Fibroblast of skin of right biceps (primary cell): Measurements from ENCODE around the gene GSDMA.
A peak's percentile ranks its signal among the peaks of the same experiment; 100 is the strongest.

Experiments used
- DNase-seq: peaks from one replicate; pipeline ENCODE4 v3.0.0-alpha.2; 2013

The GSDMA gene, protein sequence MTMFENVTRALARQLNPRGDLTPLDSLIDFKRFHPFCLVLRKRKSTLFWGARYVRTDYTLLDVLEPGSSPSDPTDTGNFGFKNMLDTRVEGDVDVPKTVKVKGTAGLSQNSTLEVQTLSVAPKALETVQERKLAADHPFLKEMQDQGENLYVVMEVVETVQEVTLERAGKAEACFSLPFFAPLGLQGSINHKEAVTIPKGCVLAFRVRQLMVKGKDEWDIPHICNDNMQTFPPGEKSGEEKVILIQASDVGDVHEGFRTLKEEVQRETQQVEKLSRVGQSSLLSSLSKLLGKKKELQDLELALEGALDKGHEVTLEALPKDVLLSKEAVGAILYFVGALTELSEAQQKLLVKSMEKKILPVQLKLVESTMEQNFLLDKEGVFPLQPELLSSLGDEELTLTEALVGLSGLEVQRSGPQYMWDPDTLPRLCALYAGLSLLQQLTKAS

DNA sequence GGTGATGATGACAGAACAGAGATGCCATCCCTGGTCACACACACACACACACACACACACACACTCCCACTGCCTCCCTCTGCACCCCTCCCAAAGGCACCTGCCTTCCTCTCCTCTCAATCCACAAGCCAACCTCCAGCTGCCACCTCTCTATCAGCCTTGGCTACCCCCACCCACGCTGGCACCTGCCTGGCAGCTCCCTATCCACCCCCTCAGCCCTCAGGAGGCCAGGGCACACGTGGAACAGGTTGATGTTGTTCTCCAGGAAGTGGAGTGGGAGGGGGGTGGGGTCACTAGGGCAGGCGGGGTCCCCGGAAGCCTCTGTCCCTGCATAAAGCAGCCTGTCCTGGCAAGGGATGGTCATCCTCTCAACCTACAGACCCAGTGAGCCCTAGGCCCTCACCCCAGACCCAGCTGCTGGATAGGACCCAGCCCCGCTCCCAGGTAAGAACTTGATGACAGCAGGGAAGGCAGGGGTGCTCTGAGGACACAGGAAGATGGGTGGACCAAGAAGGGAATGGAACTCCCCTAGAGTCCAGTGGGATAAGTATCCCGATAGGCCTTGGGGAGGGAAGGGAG is at the start of gene GSDMA:
TSS of gene GSDMA (plus strand) at position 363 of the 579 bp plus-strand sequence. CDS start 2,684 bp downstream, outside the sequence.
- DNase-seq: no peak

DNA sequence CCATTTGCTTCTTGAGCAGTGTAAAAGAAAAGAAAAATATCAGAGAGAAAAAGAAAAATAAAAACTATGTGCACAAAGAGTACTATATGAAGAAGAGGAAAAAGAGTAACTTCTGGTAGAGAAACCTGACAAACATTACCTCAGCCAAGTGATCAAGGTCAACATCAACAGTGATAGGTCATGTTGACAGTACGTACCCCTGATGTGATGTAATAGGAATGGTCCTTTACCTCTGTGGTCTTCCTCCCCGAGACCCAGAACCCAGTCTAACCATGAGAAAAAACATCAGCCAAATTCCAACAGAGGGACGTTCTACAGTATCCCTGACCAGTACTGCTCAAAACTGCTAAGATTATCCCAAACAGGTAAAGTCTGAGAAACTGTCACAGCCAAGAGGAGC is 48.8 kb upstream of the GSDMA start:
- no peak for DNase-seq

DNA sequence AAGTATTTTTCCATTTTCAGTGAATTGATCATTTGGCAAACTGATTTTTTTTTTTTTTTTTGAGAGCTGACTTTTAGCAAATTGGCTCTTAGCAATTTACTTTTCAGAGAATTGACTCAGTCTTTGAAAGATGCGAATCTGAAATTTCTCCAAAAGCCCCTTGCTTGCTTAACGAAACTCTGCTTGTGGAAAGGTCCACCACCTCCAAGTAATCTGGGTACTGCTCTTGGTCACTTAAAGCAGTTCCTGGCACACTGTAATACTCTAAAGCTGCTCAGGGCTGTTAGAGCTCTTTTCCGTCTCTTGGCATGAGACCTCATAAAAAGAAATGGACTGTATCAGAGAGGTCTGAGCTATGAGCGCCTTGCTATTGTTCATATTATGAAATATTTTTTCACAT is 47.2 kb upstream of the GSDMA start:
- DNase-seq: no peak

DNA sequence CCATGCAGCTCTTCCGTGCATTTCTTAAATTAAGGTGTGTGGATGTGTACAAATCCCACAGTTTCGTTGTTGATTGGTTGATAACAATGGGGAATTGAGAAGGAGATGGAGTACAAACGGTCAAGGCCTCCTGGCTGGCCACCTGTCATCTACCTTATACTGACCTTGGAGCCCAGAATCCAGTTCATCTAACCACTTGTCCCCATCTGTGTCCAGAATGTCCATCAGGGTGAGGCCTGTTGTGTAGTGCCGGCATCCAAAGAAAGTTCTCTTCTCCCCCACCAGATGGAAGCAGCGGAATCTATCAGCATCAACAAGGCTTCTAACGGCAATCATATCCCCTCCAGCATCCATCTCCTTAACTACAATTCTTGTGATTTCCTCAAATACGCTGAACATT is 45.9 kb upstream of the GSDMA start:
- DNase-seq: peak; percentile 17

DNA sequence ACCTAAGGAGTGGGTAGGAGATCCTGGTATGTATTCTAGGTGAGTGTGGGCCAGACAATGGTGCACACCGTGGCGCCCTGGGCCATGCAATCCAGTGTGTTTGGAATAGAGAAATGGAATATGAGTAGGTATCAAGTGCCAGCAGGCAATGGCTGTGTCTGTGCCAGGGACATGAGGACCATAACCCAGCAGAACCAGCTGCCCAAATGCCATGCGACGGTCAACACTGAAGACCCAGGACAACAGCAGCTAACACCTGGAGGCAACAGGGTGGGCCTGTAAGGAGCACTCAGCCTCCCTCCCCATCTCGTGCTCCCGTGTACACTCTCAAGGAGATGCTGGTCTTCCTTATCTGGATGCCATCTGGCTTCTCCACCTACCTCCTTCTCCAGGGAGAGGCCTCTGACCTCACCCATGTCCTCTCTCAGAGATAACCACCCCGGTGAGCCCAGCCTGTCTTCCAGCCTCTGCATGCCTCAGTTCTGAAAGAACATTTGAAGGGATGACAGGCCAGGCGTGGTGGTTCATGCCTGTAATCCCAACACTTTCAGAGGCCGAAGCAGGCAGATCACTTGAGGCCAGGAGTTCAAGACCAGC is 43.6 kb upstream of the GSDMA start:
- DNase-seq: no peak

DNA sequence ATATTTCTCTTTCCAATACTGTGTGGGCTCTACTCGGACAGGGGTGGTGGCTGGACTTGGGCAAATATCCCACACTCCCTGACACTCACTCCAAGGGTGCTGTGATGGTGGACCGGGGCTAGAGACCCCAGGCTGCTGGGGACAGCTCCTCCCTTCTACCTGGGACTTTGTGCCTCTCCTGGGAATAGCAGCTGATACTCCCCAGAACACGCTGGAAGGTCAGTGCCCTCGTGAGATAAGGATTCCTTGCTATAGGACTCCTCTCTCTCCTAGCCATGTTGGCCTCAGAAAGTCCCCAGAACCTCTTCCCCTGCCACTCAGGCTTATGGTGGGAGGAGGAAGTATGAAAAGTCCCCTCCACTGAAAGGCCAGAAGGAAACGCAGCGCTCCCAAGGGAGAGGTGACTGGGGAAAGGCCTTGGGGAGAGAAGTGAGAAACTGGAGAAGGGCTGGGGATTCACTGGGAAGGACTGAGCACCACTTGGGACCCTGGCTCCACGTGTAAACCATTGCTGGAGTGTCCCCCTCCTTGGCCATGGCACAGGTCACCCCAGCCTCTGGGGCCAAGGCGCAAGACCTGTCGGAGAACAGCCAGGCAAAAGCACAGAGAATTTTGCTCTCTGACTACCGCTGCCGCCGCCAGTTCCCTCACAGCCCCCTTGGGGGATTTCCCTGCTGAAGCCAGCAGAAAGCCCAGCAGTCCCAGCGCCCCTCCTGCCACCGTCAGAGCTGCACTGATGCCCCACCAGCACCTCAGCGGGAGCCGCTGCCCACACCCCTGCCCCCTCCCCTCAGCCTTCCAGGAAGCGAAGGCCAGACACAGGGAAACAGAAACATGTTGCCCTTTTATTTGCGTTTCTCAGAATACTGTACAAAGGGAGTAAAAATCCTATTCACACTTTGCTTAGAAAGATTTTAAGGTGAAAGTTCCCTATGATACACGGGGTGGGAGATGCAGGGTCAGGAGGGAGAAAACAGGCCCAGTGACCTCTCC is 42.3 kb upstream of the GSDMA start:
- DNase-seq: no peak

DNA sequence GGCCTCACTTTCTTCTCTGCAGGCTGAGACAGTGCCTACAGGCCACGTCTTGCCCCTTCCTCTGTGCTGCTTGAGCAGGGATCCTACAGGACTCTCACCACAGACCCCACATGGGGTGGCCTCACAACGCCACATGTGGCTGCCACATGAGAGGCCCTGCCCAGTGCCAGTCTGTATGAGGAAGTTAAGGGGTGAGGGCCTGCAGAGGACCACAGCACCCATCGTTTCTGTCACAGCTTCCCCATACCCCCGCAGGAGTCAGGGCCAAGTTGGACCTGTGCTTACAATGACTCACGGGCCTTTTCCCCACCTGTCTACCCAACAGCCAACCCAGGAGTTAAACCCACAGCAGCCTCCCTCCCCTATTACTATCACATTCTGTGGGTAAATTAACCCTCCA is 41.5 kb upstream of the GSDMA start:
- no peak for DNase-seq

DNA sequence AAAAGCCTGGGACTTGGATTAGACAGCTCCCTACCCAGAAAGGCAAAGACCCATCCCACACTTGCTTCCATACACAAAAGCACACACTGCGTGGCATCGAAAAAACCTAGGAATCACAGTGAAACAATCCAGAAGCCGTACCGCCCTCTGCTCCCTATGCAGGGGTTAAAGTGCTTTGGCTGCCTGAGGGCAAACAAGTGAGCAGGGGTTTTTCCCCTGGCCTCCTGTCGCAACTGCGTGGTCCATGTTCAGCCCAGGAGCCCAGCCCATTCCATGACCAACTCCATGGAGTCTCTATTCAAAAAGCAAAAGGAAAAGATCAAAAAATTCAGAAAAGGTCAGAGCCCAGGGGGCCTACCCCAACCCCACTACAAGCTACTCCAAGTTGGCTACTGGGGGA is 40.8 kb upstream of the GSDMA start:
- DNase-seq: no peak

DNA sequence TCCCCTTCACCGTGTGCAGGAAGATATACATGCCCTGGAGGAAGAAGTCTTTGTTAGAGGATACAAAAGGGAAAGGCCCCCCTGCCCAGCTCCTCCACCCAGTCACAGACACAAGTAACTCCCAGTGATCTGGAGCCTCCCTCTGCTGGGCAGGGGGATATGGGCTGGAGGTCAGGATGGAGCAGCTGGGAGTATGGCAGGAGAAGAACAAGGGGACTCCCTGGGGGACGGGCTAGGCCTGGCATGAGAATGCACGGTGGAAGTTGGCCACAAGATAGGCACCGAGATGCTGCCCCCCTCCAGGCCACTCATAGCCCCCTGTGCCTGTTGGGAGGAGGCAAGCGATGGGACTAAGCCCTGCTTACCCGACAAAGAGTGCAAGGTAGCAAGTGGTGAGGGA is 39.6 kb upstream of the GSDMA start:
- DNase-seq: no peak

DNA sequence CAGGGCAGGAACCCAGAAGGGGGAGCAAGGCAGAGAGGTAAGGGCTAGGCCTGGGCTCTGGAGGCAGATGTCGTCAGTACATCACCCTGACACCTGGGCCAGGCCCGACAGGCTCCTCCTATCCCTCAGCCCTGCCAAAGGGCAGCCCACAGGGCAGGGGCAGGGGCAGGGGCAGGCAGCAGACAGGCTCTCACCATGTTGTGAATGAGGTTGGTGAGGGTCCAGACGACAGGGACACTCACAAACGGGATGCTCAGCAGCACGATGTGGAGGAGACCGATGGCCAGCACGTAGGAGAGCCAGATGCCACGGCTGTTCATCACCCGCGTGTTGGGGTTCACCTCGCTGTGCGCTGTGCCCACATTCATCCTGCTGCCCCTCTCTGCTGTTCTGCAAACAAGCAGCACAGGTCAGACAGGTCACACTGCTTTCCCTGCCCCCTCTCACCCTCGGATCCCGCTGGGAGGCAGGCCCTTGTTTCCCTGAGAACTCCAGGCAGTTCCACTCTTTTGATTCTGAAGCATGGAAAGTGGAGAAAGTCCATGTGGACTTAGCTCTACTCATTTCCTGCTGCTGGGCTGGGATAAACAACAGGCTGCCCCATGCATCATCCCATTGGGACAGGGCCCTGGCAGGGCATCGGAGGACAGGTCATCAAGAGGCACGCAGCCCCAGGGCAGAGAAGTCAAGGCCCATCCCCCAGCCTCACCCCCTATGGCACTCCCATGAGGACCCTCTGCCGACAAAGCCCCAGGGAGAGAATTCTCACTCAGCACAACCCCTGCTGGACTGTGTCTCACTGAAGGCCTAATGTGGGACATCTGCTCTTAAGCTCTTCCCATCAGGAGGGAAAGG is 38.7 kb upstream of the GSDMA start:
- DNase-seq: peak; percentile 11

DNA sequence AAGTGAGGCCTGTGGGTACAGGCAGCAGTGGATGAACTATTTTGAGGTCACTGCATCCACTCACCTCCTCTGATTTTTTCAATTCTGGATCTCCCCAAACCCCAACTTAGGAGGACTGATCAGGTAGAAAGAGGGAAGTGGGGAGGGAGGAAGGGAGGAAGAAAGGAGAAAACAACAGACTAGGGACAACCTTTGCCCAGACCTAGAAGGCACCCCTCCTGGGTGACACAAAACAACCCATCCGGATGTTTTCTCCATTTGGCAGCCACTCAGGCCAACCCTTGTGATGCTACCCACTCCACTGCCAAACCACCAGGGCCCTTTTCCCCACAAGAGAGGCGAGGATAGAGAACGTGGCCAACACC is 38.1 kb upstream of the GSDMA start:
- no peak for DNase-seq

DNA sequence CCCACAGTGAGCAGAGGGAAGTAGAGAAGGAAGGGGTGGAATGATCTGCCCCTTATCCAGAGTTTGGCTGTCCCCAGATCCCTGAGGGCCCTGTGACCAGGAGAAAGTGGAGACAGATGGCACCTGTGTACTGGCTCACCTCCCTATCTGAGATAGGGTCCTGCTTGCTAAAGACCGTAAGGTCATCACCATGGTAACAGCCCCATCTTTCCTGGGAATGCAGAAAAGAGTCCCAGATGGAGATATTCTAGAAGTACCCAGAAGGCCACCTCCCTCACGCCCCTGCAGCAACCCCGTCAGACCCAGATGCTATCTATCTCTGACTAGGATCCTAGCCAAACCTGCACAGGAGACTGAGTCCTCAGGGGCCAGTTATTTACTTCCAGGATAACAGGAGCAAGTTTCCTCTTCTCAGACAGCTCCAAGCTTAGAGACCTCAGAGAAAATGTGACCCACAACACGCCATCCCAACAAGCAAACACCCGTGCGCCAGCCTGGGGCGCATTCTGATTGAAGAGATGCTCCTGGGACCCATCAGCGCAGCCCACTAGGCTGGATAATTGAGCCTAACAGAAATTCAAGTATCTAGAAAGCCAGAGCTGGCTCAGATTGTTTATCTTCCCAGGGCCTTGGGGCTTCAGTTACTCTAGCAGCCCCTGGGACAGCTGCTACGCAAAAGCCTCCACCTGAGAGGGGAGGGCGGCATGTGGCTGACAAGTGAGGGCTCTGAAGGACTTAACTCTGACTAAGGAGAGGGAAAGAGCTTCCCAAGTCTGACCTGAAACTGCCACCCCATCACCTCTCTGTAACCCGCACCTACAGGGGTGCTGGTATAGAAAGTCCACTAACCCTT is 37.3 kb upstream of the GSDMA start:
- no peak for DNase-seq

DNA sequence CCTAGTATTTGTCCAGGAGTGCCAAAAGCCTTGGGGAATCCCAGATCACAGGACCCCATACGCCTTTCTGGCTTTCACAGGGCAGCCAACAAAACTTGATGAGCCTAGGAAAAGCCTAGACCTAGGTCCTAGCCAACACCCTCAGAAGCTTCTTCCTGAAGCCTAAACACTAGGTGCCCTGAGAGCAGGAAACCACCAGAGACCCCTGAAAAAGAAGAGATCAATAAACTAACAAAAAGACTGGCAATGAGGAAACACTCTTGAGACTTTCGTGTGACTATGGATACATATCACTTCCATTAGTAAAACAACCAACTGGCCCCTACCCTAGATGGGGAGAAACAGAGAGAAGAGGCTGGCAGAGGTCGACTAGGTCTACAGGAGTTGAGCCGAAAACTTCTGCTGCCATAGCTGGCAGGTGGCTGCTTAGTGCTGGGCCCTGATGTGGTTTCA is 36.6 kb upstream of the GSDMA start:
- DNase-seq: no peak

DNA sequence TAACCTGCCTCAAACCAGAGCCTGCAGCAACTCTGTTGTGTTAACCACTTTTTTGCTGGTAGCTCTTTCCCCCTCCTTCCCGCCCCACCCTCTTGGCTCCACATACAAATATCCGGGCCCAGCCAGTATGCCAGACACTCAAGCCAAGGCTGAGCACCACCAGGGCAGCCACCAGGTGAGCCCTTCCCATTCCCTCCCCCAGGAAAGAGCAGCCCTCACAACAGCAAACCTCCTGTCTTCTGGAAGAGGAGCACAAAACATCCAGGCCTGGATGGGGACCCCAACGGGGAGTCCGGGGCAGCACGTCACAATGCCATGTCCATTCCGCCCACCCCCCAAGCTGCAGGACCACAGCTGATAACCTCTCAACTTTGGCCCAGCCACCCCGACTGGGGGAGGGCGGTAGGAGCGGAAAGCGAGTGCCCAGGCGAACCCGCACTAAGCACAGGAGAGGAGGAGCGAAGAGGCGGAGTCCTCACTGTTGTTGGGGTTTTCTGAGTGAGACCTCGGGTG is 36.2 kb upstream of the GSDMA start:
- peak; percentile 11 for DNase-seq

DNA sequence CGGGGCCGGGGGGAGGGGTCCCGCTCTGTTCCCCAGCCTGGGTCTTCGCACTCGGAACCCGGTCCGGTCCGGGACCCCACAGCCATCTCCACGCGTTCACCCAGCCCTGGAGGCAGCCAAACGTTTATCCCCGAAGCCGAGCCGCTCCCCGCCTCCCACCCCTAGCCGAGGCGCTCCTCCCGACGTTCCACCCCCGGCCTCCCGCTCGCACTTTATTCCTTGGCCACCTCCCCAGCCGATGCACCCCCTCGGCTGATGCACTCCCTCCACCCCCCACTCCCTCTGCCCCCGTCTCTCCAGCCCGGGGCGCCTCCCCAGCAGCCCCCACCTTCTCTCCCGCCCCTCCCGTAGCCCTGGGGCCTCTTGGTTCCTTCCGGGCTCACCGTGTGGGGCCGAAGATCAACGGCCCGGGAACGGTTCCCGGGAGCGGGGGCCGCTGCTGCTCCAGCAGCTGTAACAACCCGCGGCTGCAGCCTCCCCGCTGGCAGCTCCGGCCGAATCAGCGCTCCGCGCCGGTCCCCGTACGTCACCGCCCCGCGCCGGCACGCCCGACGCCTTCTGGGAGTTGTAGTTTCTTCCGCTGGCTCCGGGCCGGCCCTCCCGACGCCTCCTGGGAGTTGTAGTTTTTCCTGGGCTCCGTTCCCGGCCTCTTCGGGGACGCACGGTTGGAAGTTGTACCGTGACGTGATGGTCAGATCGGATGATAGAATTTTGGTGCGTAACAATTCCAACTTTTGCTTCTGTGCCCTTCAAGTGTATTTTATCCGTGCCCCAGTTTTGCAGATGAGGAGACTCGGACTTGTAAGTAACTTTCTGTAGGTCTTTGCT is 35.5 kb upstream of the GSDMA start, which contains the start of the genes LRRC3C and ORMDL3:
TSS of gene LRRC3C (plus strand) at position 632 of the 828 bp plus-strand sequence. CDS start 13,792 bp downstream, outside the sequence.
TSS of gene ORMDL3 (minus strand) at position 501 of the 828 bp plus-strand sequence. CDS start 3,398 bp downstream, outside the sequence.
- DNase-seq: peak; percentile 93

DNA sequence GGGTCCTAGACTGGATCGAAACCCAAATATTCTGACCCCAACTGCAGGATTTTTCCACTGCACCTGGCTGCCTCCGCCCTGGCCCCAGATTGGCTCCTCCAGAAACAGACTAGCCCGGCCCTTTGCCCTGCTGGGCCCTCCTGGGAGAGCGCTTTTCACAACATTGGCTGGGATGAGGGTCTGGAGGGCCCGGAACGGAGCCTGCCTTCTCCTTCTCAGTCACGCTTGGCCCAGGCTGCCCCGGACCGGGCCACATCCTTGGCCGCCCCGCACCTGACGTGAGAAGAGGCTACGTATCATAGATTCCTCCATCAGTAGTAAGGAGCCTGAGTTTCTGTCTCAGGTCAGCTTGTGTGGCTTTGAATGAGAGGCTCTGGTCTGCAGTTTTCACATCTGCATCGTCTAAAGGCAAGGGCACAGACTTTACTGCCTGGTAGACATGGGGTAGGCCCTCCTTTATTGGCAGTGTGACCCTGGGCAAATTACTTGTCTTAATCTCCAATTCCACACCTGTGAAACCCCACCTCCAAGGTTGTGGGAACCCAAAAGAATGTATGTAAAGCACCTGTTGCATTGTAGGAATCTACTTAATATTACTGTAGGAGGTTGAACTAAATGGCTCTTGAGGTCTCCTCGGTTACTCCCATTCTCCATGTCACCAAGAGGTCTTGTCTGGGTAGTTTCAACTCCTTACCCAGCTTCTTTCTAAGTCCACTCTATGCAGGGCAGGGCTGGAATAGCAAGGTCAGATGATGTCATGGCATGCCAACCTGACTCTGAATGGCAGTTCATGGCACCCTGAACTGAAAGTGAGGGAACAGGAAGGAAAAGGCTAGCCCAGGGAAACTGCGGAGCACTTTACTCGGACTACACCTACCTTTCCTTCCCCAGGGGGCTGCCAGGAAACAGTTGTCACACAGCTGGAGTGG is 34.6 kb upstream of the GSDMA start:
- DNase-seq: no peak

DNA sequence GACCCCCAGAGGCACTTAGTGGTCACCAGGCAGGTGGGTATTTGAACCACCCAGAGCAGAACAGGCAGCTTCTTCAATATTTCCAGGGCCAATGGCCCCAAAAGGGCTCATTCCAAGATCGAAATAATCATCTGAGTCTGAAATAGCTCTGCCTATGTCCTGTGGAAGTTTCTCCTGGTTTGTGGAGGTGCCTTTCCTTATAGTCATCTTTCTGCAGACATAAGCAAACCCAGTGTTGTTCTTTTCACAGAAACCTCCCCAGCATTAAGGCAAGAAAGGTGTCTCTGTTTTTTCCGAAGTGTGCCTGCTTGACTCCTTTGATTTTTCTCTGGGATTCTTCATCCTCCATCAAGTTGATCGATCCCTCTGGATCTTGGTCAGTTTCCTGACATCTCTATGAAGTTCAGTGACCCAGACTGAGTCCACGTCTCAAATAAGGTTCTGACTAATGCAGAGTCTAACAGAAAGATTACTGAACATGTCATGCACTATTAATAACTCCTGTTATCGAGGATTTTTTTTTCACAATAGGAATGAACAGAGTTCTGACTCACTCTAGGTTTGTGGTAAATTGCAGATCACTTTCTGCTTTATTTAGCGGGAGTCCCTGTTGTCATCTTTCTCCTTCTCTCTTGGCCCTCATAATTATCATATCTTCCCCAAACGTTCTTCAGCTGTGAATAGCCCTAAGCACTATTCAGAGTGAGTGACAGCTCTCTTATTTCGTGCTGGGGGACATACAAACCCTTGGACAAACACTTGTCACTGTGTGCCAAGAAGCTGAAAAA is 33.8 kb upstream of the GSDMA start:
- DNase-seq: peak; percentile 98
